GM12865 (cell line): ENCODE data around the gene CHKA.

Experiments
- DNase-seq: peaks from one replicate; pipeline ENCODE4 v3.0.0; 2010; ENCODE audit warnings: low read depth
- H3K4me3 ChIP-seq: 2 replicates; pipeline ENCODE4 v1.5.1; 2011; ENCODE audit warnings: mild to moderate bottlenecking, low read depth, low read length, control low read depth
- CTCF ChIP-seq: IDR thresholded peaks from 2 replicates; pipeline ENCODE4 v1.5.1; 2011; ENCODE audit warnings: low read length, control low read depth, low read depth, inconsistent platforms; ENCODE audit not compliant: insufficient read depth; ENCODE audit errors: missing control alignments

The CHKA gene

GRCh38 chr11:68006606-68007166, 114.5 kb downstream of the CHKA start:
- no peak for DNase-seq
- H3K4me3 ChIP-seq = no peak overlapping the region
- no peak for TF ChIP-seq CTCF

GRCh38 chr11:68004551-68005335, 116.4 kb downstream of the CHKA start:
- DNase-seq = no peak
- TF ChIP-seq CTCF = no peak

GRCh38 chr11:68003846-68004550, 117.2 kb downstream of the CHKA start, which contains the start of gene UNC93B1:
Gene UNC93B1, minus strand, starts transcription at chr11:68004097. Its CDS starts 54 bp downstream, at chr11:68004043.
- peak within 1 kb of the TSS; percentile 52 for H3K4me3 ChIP-seq
- no peak for TF ChIP-seq CTCF
- peak; percentile 96 for DNase-seq

More at GRCh38 chr11:68004551-68005335, 116.4 kb downstream of the CHKA start:
- H3K4me3 ChIP-seq = peak overlapping the region; percentile 52

- peak overlapping the region; percentile 52 for H3K4me3 ChIP-seq
- peak; percentile 67 for DNase-seq
- TF ChIP-seq CTCF = no peak
These were observed 118.0 kb downstream of the CHKA start for GRCh38 chr11:68002938-68003845.
